22Rv1 (cell line): Measurements from ENCODE around the gene NCKAP5.

Experiments used
- CTCF ChIP-seq: fragments of 450-650 bp; IDR thresholded peaks from 2 replicates; pipeline ENCODE4 v1.5.1; 2017; ENCODE audit warnings: mild to moderate bottlenecking
- ZFX ChIP-seq: fragments of 450-650 bp; IDR thresholded peaks from 2 replicates; pipeline ENCODE4 v1.6.1; 2017; ENCODE audit warnings: antibody characterized with exemption, borderline replicate concordance

GRCh38 chr2:133523406-133523805, 44.9 kb downstream of the NCKAP5 start:
- TF ChIP-seq CTCF (no peak), ZFX (no peak)
